NCI-H345 treated with DMSO at 0.1 percent for 48 hours (cell line): ENCODE results near the gene JRKL.
A peak's percentile ranks its signal among the peaks of the same experiment; 100 is the strongest.

ENCODE experiments used
- DNase-seq: peaks from one replicate; lab custom pipeline; 2025; ENCODE audit not compliant: unreplicated experiment; lab: John Stamatoyannopoulos, UW

JRKL gene

GRCh38 chr11:96389720-96390487 is at the start of gene JRKL, which contains the start of gene CCDC82:
TSS of gene JRKL (plus strand) at chr11:96390013. CDS start at chr11:96390650, 637 bp downstream.
TSS of gene CCDC82 (minus strand) at chr11:96389912. CDS start at chr11:96384747, 5,165 bp downstream.
- DNase-seq: peak; percentile 86

GRCh38 chr11:96340555-96340885 is 49.3 kb upstream of the JRKL start:
- no peak for DNase-seq

- DNase-seq: no peak
Measured at GRCh38 chr11:96341211-96342013, 48.4 kb upstream of the JRKL start.

- DNase-seq: no peak
Measured at GRCh38 chr11:96342014-96342960, 47.5 kb upstream of the JRKL start.

GRCh38 chr11:96342961-96343711 is 46.7 kb upstream of the JRKL start, which contains the start of gene MAML2:
TSS of gene MAML2 (minus strand) at chr11:96343195. CDS start at chr11:96341895, 1,300 bp downstream.
- DNase-seq: peak; percentile 79

GRCh38 chr11:96356848-96357247 is 33.0 kb upstream of the JRKL start:
- DNase-seq: no peak

GRCh38 chr11:96357794-96358193 is 32.0 kb upstream of the JRKL start:
- DNase-seq: no peak

GRCh38 chr11:96358321-96358720 is 31.5 kb upstream of the JRKL start:
- DNase-seq: no peak

GRCh38 chr11:96361778-96362177 is 28.0 kb upstream of the JRKL start:
- DNase-seq: no peak

GRCh38 chr11:96365493-96365892 is 24.3 kb upstream of the JRKL start:
- no peak for DNase-seq

- no peak for DNase-seq
Measured at GRCh38 chr11:96366024-96366423, 23.8 kb upstream of the JRKL start.

- DNase-seq: no peak
Measured at GRCh38 chr11:96367342-96367741, 22.5 kb upstream of the JRKL start.

GRCh38 chr11:96373826-96374225 is 16.0 kb upstream of the JRKL start:
- no peak for DNase-seq

GRCh38 chr11:96376796-96377195 is 13.0 kb upstream of the JRKL start:
- no peak for DNase-seq

- DNase-seq: peak; percentile 92
Measured at GRCh38 chr11:96384156-96384555, 5.7 kb upstream of the JRKL start.

- DNase-seq: no peak
Measured at GRCh38 chr11:96385187-96385586, 4.6 kb upstream of the JRKL start.

GRCh38 chr11:96388891-96389719 is 708 bp upstream of the JRKL start:
- DNase-seq: peak; percentile 57

GRCh38 chr11:96390488-96390792 is 627 bp downstream of the JRKL start:
- DNase-seq: no peak

- no peak for DNase-seq
Measured at GRCh38 chr11:96391698-96392307, 2.0 kb downstream of the JRKL start.
